Measurements from ENCODE around the gene TNRC6B. TPM values are rescaled to one million over a fixed set of nuclear protein-coding genes. Genes with fewer than 3 reads are reported as not detected.

The TNRC6B gene
- total RNA-seq, 4 donors from 2014 or later = 41.8 to 109 (median 48.2) TPM

DNA sequence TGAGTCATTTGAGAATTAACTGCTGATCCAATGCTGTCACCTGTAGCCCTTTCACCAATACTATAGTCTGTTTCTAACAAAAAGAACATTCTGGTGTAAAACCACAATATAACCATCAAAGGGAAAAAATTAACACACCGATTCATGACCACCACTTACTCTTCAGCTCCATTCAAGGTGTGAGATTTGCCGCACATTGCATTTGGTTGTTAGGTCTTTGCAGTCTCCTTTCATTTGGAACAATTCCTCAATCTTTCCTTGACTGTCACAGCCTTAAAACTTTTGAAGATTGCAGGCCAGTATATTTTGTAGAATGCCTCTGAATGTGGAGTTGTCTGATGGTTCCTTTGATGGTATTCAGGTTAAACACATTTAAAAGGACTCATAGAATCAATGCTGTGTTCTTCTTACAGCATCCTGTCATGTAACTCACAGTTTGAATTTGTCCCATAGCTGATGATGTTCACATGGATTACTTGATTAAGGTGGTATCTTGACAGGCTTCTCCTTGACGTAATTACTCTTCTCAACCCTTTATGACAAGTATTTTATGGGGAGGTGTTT lies 63.6 kb downstream of the TNRC6B start:
- DNase-seq (ENCODE audit: low spot score in 2 of 2) = no peak
- 79 to 81% methylated on average over 3 of the region's 3 CpGs for WGBS, 2 donors
- no peak overlapping the region for H3K4me3 ChIP-seq (ENCODE audit: low read depth, poor library complexity, severe bottlenecking)
- TF ChIP-seq, protein P1, sequence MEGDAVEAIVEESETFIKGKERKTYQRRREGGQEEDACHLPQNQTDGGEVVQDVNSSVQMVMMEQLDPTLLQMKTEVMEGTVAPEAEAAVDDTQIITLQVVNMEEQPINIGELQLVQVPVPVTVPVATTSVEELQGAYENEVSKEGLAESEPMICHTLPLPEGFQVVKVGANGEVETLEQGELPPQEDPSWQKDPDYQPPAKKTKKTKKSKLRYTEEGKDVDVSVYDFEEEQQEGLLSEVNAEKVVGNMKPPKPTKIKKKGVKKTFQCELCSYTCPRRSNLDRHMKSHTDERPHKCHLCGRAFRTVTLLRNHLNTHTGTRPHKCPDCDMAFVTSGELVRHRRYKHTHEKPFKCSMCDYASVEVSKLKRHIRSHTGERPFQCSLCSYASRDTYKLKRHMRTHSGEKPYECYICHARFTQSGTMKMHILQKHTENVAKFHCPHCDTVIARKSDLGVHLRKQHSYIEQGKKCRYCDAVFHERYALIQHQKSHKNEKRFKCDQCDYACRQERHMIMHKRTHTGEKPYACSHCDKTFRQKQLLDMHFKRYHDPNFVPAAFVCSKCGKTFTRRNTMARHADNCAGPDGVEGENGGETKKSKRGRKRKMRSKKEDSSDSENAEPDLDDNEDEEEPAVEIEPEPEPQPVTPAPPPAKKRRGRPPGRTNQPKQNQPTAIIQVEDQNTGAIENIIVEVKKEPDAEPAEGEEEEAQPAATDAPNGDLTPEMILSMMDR (IDR thresholded peaks at IDR 0.05) = no peak
- no peak for TF ChIP-seq POLR2A (IDR thresholded peaks at IDR 0.05)
- intact Hi-C loops (cut with DNase I; ENCODE audit: low total_unique reads) = no loop called here

DNA sequence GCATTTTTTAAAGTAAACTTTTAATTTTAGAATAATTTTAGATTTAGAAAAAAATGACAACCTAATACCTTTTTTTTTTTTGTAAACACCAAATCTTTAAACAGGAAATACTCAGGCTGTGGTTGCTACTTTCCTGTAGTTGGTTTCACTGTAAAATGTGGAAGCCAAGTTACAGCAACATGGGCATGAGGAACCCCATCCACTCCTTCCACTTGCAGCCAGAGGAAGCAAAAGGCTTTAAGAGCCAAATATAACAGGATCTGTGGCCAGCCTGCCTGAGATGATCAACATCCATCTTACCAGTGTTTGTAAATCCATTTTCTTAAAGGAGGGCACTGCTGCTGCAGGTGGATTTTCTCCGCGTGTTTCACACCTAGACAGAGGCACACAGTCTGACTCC lies 66.2 kb downstream of the TNRC6B start:
- 91 to 92% methylated on average over 2 of the region's 2 CpGs for WGBS, 2 donors
- H3K4me3 ChIP-seq (ENCODE audit: low read depth, poor library complexity, severe bottlenecking) = no peak overlapping the region
- intact Hi-C loops (cut with DNase I; ENCODE audit: low total_unique reads) = no loop called here
- DNase-seq (ENCODE audit: low spot score in 2 of 2) = no peak
- TF ChIP-seq POLR2A (IDR thresholded peaks at IDR 0.05) = no peak
- TF ChIP-seq, protein P1 (IDR thresholded peaks at IDR 0.05) = no peak

DNA sequence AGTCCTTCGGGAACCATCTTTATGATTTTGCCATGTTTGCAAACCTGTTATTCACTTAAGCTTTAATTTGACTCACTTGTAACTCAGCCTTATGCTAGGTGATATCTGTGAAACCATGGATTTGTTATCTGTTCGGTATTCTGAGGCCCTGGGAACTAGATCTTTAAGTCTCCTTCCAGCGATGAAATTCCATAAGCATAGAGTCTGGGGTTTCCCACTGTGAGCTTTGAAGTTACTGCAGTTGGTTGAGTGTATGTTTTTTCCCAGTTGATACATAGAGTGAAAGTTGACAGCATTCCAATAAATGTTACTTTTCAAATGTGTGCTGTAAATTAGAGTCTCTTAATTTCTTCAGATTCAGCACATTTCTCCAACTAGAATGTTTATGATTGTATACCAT lies 66.9 kb downstream of the TNRC6B start:
- TF ChIP-seq POLR2A (IDR thresholded peaks at IDR 0.05) = no peak
- TF ChIP-seq, protein P1 (IDR thresholded peaks at IDR 0.05) = no peak
- intact Hi-C loops (cut with DNase I; ENCODE audit: low total_unique reads) = no loop called here
- DNase-seq (ENCODE audit: low spot score in 2 of 2) = no peak
- no peak overlapping the region for H3K4me3 ChIP-seq (ENCODE audit: low read depth, poor library complexity, severe bottlenecking)
- 86 to 93% methylated on average over 3 of the region's 3 CpGs for WGBS, 2 donors

DNA sequence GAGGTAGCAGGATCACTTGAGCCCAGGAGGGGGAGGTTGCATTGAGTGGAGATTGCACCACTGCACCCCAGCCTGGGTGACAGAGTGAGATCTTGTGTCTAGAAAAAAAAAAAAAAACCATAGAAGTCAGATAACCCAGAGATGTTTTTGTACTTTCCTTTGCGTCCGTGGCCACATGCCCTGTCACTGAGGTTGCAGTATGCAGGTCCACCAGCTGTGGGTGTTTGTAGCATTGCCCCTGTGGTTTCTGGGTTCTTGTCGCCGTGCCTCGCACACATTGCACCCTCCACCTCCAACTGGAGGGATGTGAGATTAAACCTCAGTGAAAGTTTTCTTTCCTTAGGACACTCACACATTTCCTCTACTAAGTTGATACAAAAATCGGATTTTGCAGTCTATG lies 70.3 kb downstream of the TNRC6B start:
- intact Hi-C loops (cut with DNase I; ENCODE audit: low total_unique reads) = no loop called here
- WGBS, 2 donors = 87 to 90% methylated on average over 6 of the region's 6 CpGs
- no peak for DNase-seq (ENCODE audit: low spot score in 2 of 2)
- no peak overlapping the region for H3K4me3 ChIP-seq (ENCODE audit: low read depth, poor library complexity, severe bottlenecking)
- no peak for TF ChIP-seq POLR2A (IDR thresholded peaks at IDR 0.05)
- TF ChIP-seq, protein P1 (IDR thresholded peaks at IDR 0.05) = no peak

DNA sequence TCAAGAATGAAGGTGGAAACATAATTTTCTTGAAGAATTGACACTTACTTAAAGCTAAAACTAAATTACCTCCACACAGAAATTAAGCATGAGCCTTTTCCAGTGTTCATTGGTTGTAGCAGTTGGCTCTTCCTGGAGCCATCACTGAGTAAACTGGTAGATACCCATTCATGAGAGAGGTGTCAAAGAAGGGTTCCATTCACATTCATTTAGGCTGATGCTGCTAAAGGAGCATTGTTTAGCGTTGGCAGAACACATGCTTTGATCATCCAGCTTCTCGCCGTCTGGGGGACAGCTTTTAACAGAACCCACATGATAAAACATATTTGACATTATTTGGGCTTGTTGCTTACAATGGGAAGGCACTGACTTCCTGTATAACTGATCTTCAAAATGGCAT lies 71.6 kb downstream of the TNRC6B start:
- 69 to 71% methylated on average over 3 of the region's 3 CpGs for WGBS, 2 donors
- intact Hi-C loops (cut with DNase I; ENCODE audit: low total_unique reads) = no loop called here
- TF ChIP-seq, protein P1 (IDR thresholded peaks at IDR 0.05) = no peak
- no peak for TF ChIP-seq POLR2A (IDR thresholded peaks at IDR 0.05)
- H3K4me3 ChIP-seq (ENCODE audit: low read depth, poor library complexity, severe bottlenecking) = no peak overlapping the region
- no peak for DNase-seq (ENCODE audit: low spot score in 2 of 2)

DNA sequence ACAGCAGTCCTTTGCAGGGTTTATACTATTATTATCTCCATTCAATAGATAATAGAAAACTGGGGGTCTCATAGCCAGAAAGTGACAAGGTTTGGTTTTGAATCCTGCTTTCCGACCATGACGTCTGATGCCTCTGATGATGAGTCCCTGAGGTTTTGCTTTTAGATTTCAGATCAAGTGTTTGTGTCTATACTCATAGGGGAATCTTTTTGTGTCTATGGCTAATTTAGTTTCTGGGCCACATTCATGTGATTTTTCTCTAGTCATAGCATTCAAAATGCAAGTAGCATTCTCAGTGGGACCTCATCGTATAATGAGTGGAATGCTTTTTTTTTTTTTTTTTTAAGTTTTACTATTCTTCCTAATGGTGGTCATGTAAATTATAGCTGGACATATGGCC lies 72.9 kb downstream of the TNRC6B start:
- H3K4me3 ChIP-seq (ENCODE audit: low read depth, poor library complexity, severe bottlenecking) = no peak overlapping the region
- intact Hi-C loops (cut with DNase I; ENCODE audit: low total_unique reads) = no loop called here
- DNase-seq (ENCODE audit: low spot score in 2 of 2) = no peak
- 90% methylated on average over 3 of the region's 3 CpGs for WGBS, 2 donors
- TF ChIP-seq, protein P1 (IDR thresholded peaks at IDR 0.05) = no peak
- no peak for TF ChIP-seq POLR2A (IDR thresholded peaks at IDR 0.05)

All from lower leg skin (tissue), 4 donors.